Stimulated activated CD4-positive, alpha-beta T cell treated with anti-CD3 and anti-CD28 coated beads, Interleukin-2, amount 100 ng/mL, for 4 hours (primary cell): ENCODE data around the gene AP5Z1.
"Not testable (repeated sequence)": the region's sequence is repeated elsewhere in the genome, so short reads cannot be mapped to it uniquely, and the experiment has no call there.

Source experiments
- DNase-seq: peaks from one replicate; pipeline ENCODE4 v3.0.0-alpha.2; 2020; ENCODE audit warnings: low read depth

AP5Z1 gene

GRCh38 chr7:4788627-4789189, 13.3 kb downstream of the AP5Z1 start:
- DNase-seq: no peak

DNA sequence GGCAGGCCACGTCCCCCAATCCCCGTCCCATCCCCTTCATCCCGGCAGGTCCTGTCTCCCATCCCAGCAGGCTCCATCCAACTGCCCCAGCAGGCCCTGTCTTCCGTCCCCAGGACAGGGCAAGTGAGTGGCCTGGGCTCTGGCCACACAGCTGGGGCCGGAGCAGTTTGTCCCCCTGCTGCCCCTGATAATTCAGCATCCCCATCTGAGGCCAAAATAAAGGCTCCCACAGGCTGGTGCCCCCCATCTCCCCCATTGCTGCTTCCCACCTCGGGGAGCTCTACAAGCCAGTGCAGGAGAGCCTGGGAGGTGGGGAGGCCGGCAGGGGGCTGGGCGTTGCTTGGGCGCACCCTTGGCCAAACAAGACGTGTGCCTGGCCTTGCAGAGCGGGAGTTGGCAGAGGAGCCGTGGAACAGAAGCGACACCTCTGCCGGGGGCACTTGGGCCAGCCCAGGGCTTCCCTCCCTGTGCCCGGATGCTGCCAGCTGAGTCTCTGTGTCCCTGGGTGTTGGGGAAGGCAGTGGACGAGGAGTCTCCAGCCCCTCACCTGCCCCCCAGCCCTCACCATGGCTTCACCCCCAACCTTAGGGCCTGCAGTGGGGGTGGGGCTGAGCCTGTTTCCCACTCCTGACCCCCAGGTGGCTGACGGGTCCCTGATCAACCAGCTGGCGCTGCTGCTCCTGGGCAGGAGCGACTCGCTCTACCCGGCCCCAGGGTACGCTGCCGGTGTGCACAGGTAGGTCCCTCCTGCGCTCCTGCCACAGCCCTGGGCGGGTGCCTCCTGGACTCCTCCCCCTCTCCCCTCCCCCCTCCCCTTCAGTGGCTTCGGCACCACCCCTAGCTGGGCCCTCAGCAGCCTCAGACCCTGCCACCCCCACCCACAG, 14.0 kb downstream of the AP5Z1 start:
- DNase-seq: no peak

DNA sequence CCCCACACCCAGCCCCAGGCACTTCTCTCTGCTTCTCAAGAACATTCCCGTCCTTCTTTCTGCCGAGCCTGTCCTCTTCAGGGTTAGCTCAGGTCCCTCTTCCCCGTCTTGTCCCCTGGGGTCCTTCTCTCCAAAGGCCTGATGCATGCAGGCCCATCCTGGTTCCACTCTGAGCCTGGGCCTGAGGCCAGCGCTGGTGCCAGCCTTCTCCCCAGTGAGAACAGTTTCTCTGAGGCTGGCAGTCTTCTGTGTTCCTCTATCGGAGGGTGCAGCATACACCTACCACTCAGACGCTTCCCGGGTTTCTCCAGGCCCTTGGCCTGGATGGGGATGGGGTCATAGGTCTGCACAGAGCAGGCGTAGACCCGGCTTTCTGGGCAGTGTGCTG, 14.6 kb downstream of the AP5Z1 start:
- DNase-seq: no peak

- no peak for DNase-seq
Measured at GRCh38 chr7:4790516-4790991, 15.1 kb downstream of the AP5Z1 start.

- DNase-seq: no peak
Measured at GRCh38 chr7:4791101-4791737, 15.8 kb downstream of the AP5Z1 start.

DNA sequence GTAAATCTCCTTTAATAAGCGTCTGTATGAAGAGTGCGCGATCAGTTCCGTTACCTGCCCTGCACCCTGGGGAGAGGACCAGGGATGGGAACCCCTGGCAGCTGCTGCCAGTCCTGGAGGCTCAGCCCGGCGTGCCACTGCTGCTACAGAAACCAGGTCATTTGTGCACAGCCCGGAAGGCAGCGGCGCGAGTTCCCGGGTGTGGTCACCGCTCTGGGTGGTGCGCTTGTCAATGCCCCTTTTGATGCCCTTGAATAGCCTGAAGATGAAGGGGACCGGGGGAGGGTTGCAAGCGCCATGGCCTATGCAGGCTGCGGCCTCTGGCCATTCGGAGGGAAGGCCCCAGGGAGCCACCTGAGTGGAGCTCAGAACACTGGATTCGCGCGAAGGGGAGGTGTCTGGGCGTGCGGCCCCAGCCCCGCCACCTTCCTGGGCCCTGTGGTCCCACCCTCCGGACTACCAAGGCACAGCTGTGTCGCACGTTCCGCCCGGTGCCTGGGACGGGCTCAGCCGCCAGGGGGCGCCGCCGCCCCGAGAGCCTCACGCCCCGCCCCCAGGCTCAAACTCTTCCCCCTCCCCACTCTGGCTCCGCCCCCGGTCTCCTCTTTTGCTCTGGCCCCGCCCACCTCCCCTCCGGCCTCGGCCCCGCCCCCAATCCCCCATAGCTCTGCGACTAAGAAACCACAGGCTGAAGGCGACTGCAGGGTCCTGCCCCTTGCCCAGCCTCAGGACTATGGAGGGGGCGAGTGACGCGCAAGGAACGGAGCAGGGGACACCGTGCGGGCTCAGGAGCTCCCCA, 16.5 kb downstream of the AP5Z1 start:
- peak; percentile 76 for DNase-seq

DNA sequence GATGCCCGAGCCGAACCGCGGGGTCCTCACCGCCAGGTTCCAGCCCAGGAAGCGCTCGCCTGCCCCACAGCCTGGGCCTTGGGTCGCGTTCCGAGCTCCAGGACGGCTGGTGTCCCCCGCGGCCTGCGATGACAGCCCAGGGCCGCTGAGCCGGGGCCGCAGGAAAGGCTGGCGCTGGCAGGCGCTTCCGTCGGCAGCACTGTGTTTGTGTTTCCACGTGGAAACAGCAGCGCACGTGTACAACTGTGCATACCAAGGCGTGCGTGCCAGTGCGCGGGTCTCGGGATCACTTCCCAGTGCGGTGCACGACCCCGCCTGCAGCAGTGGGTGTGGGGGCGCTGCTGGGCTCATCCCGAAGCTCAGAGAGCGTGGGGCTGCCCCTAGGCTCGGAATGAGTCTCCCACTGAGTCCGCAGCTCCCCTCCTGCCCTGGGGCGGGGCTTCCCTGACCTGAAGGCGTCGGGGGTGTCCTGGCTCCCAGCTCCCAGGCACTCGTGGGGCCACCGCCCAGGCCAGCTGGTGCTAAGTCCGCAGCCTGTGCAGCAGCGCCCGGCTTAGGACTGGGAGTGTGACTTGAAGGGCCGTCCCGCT, 17.2 kb downstream of the AP5Z1 start:
- no peak for DNase-seq

DNA sequence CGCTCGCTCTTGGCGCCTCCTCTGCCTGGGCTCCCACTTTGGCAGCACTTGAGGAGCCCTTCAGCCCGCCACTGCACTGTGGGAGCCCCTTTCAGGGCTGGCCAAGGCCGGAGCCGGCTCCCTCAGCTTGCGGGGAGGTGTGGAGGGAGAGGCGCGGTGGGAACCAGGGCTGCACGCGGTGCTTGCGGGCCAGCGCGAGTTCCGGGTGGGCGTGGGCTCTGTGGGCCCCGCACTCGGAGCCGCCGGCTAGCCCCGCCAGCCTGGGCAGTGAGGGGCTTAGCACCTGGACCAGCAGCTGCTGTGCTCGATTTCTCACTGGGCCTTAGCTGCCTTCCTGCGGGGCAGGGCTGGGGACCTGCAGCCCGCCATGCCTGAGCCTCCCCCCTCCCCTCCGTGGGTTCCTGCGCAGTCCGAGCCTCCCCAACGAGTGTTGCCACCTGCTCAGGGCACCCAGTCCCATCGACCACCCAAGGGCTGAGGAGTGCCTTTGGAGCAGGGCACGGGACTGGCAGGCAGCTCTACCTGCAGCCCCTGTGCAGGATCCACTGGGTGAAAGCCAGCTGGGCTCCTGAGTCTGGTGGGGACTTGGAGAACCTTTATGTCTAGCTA, 18.1 kb downstream of the AP5Z1 start:
- DNase-seq: not testable (repeated sequence)

GRCh38 chr7:4794171-4794570, 18.7 kb downstream of the AP5Z1 start:
- DNase-seq: not testable (repeated sequence)

DNA sequence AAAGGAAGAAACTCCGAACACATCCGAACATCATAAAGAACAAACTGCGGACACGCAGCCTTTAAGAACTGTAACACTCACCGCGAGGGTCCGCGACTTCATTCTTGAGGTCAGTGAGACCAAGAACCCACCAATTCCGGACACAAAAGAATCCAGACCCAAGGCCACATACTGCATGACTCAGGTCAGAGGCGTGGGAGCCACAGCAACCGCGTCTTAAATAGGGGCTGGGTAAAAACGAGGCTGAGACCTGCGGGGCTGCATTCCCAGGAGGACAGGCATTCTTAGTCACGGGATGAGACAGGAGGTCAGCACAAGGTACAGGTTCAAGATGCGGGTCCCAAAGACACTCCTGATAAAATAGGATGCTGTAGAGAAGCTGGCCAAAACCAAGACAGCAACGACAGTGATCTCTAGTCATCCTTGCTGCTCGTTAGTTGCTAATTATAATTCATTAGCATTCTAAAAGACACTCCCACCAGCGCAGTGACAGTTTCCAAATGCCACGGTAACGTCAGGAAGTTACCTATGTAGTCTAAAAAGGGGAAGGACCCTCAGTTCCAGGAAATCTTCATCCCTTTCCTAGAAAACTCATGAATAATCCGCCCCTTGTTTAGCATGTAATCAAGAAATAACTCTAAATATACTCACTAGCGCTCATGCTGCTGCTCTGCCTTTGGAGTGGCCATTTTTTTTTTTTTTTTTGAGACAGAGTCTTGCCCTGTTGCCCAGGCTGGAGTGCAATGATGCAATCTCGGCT, 19.3 kb downstream of the AP5Z1 start:
- no peak for DNase-seq

DNA sequence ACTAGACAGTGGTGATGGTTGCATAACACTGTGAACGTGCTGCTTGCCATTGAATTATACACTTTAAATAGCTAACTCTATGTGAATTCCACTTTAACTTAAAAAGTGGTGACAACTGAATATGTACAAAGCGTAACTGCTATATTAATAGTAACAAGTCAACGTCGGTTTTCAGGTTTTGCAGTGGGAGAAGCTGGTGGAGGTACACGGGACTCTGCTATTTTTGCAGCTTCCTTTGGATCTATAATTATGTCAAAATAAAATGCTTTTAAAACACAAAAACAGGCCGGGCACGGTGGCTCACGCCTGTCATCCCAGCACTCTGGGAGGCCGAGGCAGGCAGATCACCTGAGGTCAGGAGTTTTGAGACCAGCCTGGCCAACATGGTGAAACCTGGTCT, 21.0 kb downstream of the AP5Z1 start:
- no peak for DNase-seq

- DNase-seq: peak; percentile 41
Measured at GRCh38 chr7:4797858-4798705, 22.7 kb downstream of the AP5Z1 start.

DNA sequence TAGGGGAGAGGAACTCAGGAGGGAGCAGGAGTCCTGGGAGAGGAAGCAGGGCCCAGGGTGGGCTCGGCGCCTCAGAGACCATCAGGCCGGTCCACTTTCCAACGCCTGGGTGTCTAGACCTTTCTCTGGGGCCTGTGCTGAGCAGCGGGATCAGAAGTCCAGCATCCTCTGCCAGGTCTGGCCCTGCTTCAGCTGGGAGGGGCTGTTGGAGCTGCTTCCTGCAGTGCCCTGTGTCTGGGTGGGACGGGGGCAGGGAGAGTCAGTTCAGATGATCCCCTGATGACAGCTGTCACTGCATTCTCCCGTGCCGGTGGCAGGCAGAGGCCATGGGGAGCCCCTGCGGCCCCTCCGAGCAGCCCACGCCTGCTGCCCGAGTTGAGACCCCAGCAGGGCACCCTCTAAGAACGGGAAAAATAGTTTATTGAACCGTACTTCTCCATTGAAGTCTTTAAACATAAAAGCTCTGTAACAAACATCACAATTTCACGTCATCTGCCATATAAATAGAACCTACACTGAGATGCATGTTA, 23.3 kb downstream of the AP5Z1 start:
- no peak for DNase-seq

DNA sequence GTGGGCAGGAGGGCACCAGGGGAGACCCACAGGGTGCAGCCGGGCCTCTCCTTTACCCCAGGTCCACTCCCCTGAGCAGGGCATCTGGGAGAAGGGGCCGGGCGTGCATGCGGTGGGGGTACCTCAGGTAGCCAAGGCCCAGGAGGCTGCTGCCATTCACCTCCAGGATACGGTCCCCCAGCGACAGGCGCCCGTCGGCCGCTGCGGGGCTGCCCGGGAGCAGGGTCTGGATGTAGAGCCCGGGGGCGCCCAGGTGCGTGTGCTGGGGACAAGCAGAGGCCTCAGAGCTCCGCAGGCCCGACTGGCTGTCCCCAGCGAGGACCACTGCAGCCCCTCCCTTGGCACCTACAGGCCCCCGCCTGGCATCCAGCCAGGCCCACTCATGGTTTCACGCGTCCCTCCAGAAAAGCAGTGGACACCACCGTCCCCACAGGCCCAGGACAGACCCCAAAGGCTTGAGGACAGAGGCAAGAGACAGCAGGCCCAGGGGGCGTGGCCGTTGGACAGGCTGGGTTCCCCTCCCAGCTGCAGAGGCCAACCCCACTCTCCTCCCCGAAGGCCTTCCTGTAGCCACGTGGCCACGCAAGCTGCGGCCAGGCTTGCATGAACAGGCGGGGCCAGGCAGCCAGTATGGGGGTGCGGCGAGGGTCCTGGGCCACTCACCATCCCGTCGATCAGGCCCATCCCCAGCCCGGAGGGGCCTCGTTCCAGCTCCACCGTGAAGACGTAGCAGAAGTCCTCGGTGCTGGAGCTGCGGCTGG, 24.3 kb downstream of the AP5Z1 start:
- DNase-seq: no peak

- DNase-seq: no peak
Measured at GRCh38 chr7:4800487-4800886, 25.1 kb downstream of the AP5Z1 start.

DNA sequence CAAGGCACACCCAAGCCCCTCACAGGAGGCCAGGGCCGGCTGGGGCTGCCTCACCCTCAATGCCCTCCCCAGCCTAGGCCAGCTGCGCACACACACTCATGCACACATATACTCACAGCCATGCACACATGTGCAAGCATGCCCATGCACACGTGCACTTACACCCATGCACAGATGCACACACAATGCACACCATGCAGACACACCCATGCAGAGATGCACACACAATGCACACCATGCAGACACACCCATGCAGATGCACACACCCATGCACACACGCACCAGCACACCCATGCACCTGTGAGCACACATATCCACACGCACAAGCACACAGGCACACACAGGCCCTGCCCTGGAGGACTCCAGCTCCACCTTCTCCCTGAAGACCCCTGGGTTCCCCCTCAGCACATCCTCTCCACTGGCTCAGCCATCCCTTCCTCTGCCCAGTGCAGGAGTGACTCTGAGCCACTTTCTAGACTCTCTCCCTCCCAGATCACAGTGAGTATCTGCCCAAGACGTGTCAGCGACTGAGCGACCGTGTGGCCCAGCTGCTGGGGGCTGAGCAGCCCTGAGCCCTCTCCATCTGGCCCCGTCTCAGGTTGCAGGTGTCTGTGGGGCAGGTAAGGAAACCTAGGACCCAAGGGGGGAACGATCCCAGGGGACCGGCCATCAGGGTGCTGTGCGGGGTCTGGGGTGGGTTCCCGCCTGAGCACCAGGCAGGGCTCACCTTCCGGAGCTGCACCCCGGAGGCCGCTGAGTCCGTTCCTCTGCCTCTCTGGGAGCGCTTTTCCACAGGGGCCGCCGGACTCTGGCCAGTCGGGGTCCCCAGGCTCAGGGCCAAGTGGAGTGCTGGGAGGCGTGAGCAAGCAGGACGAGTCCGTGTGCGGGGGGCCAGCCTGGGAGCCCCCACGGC, 25.8 kb downstream of the AP5Z1 start:
- DNase-seq: no peak

GRCh38 chr7:4801839-4802231, 26.4 kb downstream of the AP5Z1 start:
- DNase-seq: no peak

GRCh38 chr7:4802577-4802976, 27.2 kb downstream of the AP5Z1 start:
- DNase-seq: not testable (repeated sequence)
